Heart left ventricle (tissue), 13 donors: ENCODE measurements around the gene MPPED1.

ENCODE experiments used
- POLR2A ChIP-seq, 2 donors: fragments of 450-650 bp; IDR thresholded peaks; one replicate each; pipeline ENCODE4 v1.6.1; 2017; ENCODE audit warnings: antibody characterized with exemption in 2 of 2, mild to moderate bottlenecking in 2 of 2, moderate library complexity in 2 of 2
- TF ChIP-seq, protein P1 (sequence below), 12 donors: fragments of 200-600 bp; sonication (generic) in 4 of 12; IDR thresholded peaks; one replicate each; pipeline versions ENCODE4 v1.5.0 to v1.8.0; 2018 to 2022; ENCODE audit warnings: antibody characterized with exemption in 12 of 12, mild to moderate bottlenecking in 5 of 12
- donor health status: ischemic (EF 13 %, LVEDD 7.1; RV severe dilation, severe dysfunction).
- donor health status: DM: no; HTN: yes; CAD: no.
- donor health status: DM: no; HTN: no; CAD: no.
- donor health status: ischemic (EF 25% LVEDD 6.9; RV normal size, moderate dysfunction).
- donor health status: ischemic (EF 25% LVEDD 5.7; RV mildly dilated, moderate dysfunction).
- donor health status: ischemic (EF 35%, LVEDD 5.7; RV mildly dilated, moderate dysfunction).
- donor health status: nonischemic (EF 11% LVEDD 7.7; RV severe dilation, severe dysfunction).
- donor health status: DM: yes; HTN: yes; CAD: no.
- donor health status: PGD.
- donor health status: ischemic (EF 29% LVEDD 5.4; RV normal size, mild dysfunction).
- donor health status: nonischemic (EF 23%, LVEDD 6.1; RV moderate dilation, normal function).

DNA sequence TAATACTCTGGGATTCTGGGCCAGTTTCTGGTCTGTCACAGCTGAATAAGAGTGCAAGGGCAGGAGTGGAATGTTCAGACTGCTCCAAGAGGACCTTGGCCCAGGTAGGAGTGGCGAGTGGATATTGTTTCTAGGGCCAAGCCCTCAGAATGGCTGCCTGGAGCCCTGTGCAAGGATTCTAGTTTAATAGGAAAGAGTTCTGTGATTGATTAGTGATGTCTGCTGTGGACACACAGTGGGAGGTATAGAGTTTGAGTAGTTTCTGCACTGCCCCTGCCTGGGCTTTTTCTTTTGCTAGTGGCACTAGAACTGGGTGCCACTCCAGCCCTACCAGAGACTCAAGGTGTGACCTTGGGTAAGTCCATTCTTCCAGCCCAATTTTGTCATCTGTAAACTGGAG, 9.7 kb upstream of the MPPED1 start:
- TF ChIP-seq, protein P1, sequence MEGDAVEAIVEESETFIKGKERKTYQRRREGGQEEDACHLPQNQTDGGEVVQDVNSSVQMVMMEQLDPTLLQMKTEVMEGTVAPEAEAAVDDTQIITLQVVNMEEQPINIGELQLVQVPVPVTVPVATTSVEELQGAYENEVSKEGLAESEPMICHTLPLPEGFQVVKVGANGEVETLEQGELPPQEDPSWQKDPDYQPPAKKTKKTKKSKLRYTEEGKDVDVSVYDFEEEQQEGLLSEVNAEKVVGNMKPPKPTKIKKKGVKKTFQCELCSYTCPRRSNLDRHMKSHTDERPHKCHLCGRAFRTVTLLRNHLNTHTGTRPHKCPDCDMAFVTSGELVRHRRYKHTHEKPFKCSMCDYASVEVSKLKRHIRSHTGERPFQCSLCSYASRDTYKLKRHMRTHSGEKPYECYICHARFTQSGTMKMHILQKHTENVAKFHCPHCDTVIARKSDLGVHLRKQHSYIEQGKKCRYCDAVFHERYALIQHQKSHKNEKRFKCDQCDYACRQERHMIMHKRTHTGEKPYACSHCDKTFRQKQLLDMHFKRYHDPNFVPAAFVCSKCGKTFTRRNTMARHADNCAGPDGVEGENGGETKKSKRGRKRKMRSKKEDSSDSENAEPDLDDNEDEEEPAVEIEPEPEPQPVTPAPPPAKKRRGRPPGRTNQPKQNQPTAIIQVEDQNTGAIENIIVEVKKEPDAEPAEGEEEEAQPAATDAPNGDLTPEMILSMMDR (IDR thresholded peaks at IDR 0.05): no peak
- no peak for TF ChIP-seq POLR2A (IDR thresholded peaks at IDR 0.05)
